Bronchial epithelial cell (primary cell): Measurements from ENCODE around the gene OTULIN. TPM values are rescaled to one million over a fixed set of nuclear protein-coding genes. Genes with fewer than 3 reads are reported as not detected.
A peak's percentile ranks its signal among the peaks of the same experiment; 100 is the strongest.

Experiments used
- DNase-seq: peaks from one replicate; pipeline ENCODE4 v3.0.0-alpha.2; 2010; ENCODE audit warnings: low read depth
- FAIRE-seq: peaks from 2 replicates; lab custom pipeline; 2011; peaks lifted over from hg19 to GRCh38; lab: Jason Lieb, UNC
- H3K27me3 ChIP-seq: 2 replicates; pipeline ENCODE4 v1.5.1; 2011; ENCODE audit warnings: low read length; ENCODE audit not compliant: control insufficient read depth, insufficient read depth
- H3K36me3 ChIP-seq: 2 replicates; pipeline ENCODE4 v1.5.1; 2011; ENCODE audit warnings: low read length; ENCODE audit not compliant: control insufficient read depth, insufficient read depth
- H3K4me3 ChIP-seq: 2 replicates; pipeline ENCODE4 v1.5.1; 2011; ENCODE audit warnings: mild to moderate bottlenecking, low read depth, low read length, control low read depth
- CTCF ChIP-seq: IDR thresholded peaks from 2 replicates; pipeline ENCODE4 v1.5.1; 2011; ENCODE audit warnings: mild to moderate bottlenecking, moderate library complexity, low read length, control low read depth, inconsistent platforms; ENCODE audit not compliant: insufficient read depth, severe bottlenecking
- total RNA-seq: library from RNA; depleted of rRNA; stranded (reverse); fragments of >200 nt; gene quantifications from 2 replicates; pipeline ENCODE4 v1.2.1, GENCODE V29; 2014

OTULIN gene
- total RNA-seq, 1 donor from 2014 or later: 36.6 TPM

GRCh38 chr5:14723701-14724132 lies 59.2 kb downstream of the OTULIN start:
- no peak for TF ChIP-seq CTCF
- peaks cover 4% of the 10 kb centered on the region for H3K36me3 ChIP-seq
- no peak overlapping the region for H3K4me3 ChIP-seq
- no peaks in the 10 kb centered on the region for H3K27me3 ChIP-seq
- FAIRE-seq (no peak), DNase-seq (no peak)

GRCh38 chr5:14724633-14725032 lies 60.1 kb downstream of the OTULIN start:
- no peak for FAIRE-seq
- no peak for DNase-seq
- Histone ChIP-seq H3K36me3 (peaks cover 4% of the 10 kb centered on the region), H3K27me3 (no peaks in the 10 kb centered on the region), H3K4me3 (no peak overlapping the region)
- TF ChIP-seq CTCF: no peak

GRCh38 chr5:14726066-14726838 lies 61.7 kb downstream of the OTULIN start:
- Histone ChIP-seq H3K4me3 (no peak overlapping the region), H3K36me3 (peaks cover 4% of the 10 kb centered on the region), H3K27me3 (no peaks in the 10 kb centered on the region)
- TF ChIP-seq CTCF: no peak
- DNase-seq (peak; percentile 41), FAIRE-seq (peak; percentile 66)

GRCh38 chr5:14727428-14727865 lies 62.9 kb downstream of the OTULIN start:
- TF ChIP-seq CTCF: peak; percentile 90
- H3K4me3 ChIP-seq: no peak overlapping the region
- peaks cover 4% of the 10 kb centered on the region for H3K36me3 ChIP-seq
- H3K27me3 ChIP-seq: no peaks in the 10 kb centered on the region
- FAIRE-seq: no peak
- peak; percentile 69 for DNase-seq

- DNase-seq: no peak
- TF ChIP-seq CTCF: no peak
- Histone ChIP-seq H3K4me3 (no peak overlapping the region), H3K36me3 (peaks cover 4% of the 10 kb centered on the region), H3K27me3 (no peaks in the 10 kb centered on the region)
- FAIRE-seq: no peak
Measured at GRCh38 chr5:14727928-14728458, 63.5 kb downstream of the OTULIN start.
